Measurements from ENCODE around the gene SPINT3.

Gene SPINT3, protein sequence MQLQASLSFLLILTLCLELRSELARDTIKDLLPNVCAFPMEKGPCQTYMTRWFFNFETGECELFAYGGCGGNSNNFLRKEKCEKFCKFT

DNA sequence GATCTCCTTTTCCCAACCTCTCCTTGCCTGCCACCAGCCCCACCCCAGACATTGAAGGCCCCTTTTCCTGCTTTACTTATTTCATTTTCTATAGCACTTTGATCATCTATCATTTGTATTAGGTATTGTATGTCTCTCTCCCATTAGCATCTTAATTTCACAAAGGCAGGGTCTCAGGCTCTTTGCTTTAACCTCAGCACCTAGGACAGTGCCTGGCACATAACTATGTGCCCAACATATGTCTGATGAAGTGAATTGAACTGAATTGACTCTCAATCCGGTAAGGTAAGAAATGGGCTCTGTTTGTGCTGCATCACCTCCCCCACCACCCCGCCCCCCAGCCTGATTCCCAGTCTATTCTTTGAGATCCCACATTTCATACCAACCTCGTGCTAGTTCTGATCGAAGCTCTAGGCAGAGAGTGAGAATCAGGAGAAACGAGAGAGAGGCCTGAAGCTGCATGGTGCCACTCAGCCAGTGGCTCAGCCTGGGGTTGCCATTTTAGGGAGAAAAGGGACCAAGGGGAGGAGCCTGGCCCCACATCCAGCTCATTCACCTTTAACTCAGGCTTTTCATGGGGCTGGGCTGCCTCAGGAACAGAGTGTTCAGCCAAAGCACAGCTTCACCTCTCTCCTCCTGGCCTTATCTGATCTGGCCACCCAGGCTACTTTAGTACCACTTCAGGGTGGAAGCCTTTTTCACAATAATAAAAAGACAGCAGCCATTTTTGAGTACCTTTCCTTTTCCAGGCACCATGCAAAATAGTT lies at the start of gene SPINT3:
SPINT3 (minus strand) TSS at position 476 of the 767 bp plus-strand sequence; CDS start at position 462, 14 bp downstream.
- DNase-seq (ENCODE audit: low read depth in 1 of 2, low spot score in 1 of 2) = no peak

DNA sequence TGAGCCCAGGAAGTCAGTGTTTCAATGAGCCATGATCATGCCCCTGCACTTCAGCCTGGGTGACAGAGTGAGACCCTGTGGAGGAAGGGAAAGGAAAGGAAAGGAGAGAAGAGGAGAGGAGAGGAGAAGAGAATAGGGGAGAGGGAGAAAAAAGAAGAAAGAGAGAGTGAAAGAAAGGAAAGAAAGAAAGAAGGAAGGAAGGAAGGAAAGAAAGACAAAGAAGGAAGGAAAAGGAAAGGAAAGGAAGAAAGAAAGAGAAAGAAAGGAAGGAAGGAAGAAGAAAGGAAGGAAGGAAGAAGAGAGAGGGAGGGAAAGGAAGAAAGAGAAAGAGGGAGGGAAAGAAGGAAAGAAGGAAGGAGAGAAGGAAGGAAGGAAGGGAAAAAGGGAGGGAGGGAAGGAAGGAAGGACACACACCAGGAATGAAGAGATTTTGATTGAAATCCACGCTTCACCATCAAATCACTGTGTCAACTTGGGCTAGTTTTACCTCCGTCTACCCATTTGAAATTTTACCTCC lies 49.4 kb upstream of the SPINT3 start:
- DNase-seq (ENCODE audit: low read depth in 1 of 2, low spot score in 1 of 2) = no peak

DNA sequence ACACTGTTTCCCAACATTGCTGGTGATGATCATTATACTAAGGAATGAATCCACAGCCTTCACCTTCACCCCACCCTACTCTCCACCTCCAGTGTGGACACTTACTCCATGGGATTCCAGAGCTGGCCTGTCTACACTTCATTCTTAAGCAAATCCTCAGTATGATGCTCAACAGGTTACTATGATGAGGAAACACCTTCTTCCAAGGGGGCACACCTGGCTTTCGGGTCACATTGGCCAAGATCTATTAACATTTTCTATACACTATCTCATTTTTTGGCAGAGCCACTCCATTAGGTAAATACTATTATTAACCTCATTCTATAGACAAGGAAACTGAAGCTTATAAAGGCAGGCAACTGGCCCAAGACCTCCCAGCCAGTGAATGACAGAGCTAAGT lies 39.8 kb upstream of the SPINT3 start:
- no peak for DNase-seq (ENCODE audit: low read depth in 1 of 2, low spot score in 1 of 2)

DNA sequence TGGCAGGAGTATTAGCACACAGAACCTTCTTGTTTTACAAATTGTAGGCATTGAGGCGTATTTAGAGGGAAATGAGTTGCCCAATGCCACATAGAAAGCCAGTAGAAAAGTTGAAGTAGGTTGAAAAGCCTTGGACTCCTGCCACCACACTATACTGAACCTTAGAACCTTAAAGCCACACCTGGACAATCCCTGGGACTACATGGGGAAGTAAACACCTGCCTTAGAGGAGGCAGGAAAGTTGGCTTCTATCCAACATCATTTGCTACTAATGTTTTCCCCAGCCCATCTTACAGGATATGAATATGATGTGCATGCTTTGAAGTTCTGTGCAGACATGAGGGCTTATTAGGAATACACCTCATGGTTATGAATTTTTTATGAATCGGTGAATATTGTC lies 37.0 kb upstream of the SPINT3 start:
- no peak for DNase-seq (ENCODE audit: low read depth in 1 of 2, low spot score in 1 of 2)

DNA sequence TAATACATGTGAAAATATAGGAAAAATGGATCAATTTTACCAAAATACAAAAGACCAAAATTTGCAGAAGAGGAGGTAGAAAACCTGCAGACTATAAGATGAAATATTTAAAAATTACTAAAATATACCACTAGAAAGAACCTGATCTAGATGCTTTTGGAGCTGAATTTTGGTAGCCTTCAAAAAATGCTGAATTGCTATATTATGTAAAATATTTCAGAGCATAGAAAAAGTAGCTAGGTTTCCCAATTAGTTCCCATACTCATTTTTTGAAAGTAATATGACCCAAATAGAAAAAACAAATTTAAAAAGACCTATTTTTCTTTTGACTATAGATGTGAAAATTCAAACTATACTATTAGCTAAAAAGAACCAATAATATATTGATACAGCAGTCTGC lies 35.3 kb upstream of the SPINT3 start:
- DNase-seq (ENCODE audit: low read depth in 1 of 2, low spot score in 1 of 2) = no peak

DNA sequence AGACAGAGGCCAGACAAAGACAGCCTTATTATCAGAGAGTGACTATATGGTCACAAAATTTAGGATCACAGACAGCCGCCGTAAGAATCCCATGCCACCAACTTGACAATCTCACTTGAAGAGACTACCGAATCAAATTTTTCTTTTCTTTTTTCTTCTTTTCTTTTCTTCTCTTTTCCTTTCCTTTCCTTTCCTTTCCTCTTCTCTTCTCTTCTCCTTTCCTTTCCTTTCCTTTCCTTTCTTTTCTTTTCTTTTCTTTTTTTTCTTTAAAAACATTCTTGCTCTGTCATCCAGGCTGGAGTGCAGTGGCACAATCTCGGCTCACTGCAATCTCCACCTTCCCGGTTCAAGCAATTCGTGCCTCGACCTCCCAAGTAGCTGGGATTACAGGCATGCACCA lies 33.0 kb upstream of the SPINT3 start:
- DNase-seq (ENCODE audit: low read depth in 1 of 2, low spot score in 1 of 2) = no peak

DNA sequence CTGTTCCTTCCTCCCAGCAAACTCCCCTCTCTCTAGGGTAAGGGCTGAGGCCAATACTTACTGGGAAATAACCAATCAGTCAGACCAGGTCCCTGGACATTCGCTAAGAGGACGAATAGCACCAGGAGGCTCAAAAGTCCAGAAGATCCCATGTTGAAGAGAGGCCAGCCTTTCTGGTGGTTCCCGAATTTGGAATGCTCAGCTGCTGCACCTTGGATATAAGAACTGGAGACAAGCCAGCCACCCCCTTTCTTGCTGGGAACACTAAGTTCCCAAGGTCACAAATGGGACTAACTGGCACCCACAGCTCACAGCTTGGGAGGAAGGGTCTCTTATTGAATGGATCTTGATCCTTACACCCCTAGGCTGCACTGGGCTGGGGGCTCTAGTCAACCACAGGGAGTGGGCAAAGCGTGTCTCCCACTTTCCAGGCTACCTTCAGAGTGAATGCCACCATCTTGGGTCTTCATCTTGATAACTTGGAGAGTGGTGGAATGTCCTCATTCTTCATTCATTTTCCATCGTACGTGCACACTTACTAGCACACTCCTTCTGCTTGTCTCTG lies 31.9 kb upstream of the SPINT3 start, which contains the start of gene EPPIN:
EPPIN (minus strand) TSS at position 196 of the 565 bp plus-strand sequence; CDS start at position 152, 44 bp downstream.
- DNase-seq (ENCODE audit: low read depth in 1 of 2, low spot score in 1 of 2) = no peak

DNA sequence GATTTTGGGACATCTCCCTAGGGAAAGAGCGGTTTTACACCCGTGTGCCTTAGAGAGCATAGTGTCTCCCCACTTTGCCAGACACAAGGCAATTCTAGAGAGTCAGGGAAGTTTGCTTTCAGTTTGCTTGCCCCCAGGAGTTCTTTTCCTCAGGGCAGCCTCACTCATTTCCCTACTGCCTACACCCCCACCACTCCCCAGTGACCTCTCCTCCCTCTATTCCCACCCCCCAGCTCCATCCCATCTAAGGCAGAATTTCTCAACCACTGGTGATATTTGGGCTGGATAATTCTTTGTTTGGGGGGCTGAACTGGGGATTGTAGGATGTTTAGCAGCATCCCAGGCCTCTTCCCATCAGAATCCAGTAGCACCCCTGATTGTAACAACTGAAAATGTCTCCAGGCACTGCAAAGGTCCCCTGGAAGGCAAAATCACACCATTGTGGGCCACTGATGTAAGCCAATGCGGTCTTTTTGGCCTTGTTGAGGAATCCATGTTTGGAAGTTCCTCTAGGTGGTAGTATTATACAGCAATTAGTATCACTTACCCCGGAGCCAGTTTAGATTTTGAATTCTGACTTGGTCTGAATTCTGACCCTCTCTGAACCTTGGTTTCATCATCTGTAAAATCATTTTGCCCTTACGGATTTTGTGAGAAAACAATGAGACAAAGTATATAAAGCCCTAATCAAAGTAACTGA lies 30.5 kb upstream of the SPINT3 start:
- no peak for DNase-seq (ENCODE audit: low read depth in 1 of 2, low spot score in 1 of 2)

DNA sequence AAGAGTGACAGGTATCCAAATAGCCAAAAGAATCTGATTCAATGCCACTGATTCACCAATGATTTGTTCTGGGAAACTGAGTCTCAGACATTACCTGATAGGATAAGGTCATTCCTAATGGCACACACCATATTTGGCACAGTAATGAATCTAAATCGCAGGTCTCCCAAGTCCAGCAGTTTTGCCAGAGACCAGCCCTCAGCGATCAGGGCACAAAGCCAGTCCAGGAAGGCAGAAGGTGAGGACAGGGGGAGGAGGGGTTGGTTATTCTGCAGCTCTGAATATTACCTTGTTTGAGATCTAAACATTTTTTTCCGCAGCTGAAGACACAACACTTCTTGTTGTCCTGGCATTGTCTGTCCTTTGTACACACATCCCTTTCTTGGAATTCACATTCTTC lies 29.9 kb upstream of the SPINT3 start:
- no peak for DNase-seq (ENCODE audit: low read depth in 1 of 2, low spot score in 1 of 2)

DNA sequence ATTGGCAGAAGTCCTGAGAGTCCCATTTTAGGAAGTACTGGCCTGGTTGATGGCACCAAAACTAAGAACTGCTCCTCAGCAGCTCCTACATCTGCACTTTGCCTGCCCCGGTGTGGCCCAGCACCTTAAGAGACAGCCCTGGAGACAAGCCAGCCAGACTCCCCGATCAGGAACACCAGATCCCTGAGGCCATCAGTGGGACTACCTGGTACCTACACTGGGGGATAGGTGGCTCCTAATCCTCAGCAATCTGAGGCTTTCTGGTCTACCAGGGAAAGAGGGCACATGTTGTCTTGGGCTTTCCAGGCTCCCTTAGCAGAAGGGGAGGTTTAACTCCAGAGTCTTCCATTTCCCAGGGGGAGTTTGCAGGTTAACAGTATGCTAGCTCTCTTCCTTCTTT lies 24.0 kb upstream of the SPINT3 start, which contains the start of gene WFDC6:
WFDC6 (minus strand) TSS at position 101 of the 400 bp plus-strand sequence; CDS start at position 26, 75 bp downstream.
- no peak for DNase-seq (ENCODE audit: low read depth in 1 of 2, low spot score in 1 of 2)

DNA sequence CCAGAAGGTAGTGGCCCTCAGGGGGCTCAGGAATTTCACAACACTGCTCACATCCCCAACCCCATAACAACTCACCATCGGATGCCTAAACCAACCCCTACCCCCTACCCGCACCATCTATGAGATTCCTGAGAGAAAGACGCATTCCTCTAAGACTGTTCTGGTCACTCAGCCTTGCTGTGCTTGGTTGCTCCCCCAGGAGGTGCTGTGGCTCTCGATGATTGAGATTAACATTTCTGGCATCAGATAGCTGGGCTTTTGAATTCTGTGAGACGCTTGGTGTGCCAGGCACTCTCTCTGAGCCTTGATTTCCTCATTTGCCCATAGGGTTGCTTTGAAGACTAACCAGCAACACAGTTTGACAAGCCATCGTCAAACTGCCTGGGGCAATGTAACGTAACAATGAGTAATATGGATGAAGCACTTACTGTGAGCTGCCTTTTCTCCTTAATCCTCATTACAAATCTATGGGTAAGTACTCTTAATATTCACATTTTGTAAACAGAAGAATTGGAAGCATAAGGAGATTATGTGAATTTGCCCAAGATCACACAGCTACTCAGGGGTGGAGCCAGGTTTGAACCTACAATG lies 22.9 kb upstream of the SPINT3 start:
- DNase-seq (ENCODE audit: low read depth in 1 of 2, low spot score in 1 of 2) = no peak

DNA sequence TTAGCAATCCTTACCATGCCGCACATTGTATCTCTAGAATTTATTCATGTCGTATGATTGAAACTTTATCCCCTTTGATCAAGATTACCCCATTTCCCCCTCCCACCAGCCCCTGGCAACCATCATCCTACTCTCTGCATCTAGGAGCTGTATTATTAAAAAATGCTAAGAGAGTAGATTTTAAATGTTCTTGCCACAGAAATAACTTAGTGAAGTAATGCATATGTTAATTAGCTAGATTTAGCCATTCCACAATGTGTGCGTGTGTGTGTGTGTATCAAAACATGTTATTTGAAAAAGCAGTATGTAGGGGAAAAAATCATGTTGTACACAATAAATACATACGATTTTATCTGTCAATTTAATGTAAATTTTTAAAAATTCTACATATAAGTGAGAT lies 11.9 kb upstream of the SPINT3 start:
- no peak for DNase-seq (ENCODE audit: low read depth in 1 of 2, low spot score in 1 of 2)

DNA sequence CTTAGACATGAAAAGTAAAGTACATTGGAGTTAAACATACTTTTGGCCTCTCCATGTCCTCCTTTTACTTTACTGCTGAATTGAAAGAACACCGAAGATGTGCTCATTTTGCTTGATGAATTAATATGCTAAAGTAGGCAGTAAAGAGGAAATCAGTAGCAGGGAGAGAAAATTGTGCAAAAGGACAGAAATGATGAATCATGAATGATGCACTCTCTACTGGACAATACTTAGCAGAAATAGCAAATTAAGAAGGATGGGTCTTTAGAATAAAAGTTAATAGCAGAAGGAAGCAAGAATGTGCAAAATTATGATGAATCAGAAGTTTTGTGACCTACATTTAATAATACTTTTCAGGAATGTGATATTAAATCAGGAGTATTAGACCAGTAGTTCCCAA lies 8.4 kb upstream of the SPINT3 start:
- DNase-seq (ENCODE audit: low read depth in 1 of 2, low spot score in 1 of 2) = no peak

DNA sequence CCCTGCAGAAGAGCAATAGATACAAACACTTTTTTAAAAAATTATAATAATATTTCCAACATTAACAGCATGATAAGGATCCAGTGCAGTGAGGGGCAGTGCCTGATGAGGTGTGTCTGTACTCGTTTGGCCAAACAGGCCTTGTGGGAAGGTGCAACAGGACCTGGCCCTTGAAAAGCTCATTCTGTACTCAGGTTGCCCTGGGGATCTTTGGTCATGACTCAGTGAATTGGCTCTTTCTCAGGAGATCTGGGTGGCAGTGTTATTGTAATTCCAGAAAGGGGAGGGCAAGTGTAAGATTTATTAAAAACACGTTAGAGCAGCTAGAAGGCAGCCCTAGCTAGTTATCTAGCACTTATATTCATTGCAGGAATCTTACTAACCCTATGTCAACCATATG lies 2.9 kb upstream of the SPINT3 start:
- no peak for DNase-seq (ENCODE audit: low read depth in 1 of 2, low spot score in 1 of 2)

DNA sequence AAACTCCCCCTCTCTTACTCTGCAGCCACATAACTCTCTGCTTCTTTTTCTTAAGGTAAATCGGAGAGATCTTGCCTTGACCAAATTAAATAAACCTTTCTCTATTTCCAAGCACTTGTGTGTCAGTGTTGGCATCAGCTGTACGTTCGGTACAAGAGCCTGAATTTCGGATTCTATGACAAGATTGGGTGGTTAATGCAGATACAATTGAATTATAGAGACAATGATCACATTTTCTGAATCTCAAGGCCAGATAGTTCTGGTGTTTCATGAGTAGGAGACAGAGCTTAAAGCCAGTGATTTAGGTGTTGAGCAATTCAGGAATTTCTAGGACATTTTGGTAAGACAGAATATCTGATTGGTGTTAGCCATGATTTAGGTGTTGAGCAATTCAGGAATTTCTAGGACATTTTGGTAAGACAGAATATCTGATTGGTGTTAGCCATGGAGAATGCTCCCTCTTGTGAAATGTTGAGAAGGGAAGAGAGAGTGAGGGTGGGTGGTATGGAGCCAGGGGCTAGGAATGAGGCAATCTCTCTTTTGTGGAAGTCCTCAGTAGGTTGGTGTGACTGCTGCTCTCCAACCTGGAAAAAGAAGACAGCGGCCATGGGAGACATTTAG lies 5.1 kb downstream of the SPINT3 start:
- DNase-seq (ENCODE audit: low read depth in 1 of 2, low spot score in 1 of 2) = no peak

DNA sequence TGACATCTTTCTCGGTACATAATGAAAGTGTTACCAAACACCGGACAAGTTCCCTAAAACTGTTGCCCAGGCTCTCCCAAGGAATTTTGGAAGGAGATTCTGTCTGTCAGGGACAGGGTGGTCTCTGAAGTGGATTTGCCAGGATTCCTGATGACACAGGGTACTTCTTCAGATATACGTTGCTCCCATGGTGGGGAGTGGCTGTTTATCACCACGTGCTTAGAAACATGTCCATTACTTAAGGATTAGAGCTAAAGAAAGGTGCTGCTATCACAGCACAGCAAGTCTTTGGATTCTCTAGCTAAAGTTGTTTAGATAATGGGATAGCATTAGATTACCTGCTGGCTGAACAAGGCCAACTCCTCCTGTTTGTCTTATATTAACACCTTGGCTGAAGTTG lies 6.3 kb downstream of the SPINT3 start:
- no peak for DNase-seq (ENCODE audit: low read depth in 1 of 2, low spot score in 1 of 2)

DNA sequence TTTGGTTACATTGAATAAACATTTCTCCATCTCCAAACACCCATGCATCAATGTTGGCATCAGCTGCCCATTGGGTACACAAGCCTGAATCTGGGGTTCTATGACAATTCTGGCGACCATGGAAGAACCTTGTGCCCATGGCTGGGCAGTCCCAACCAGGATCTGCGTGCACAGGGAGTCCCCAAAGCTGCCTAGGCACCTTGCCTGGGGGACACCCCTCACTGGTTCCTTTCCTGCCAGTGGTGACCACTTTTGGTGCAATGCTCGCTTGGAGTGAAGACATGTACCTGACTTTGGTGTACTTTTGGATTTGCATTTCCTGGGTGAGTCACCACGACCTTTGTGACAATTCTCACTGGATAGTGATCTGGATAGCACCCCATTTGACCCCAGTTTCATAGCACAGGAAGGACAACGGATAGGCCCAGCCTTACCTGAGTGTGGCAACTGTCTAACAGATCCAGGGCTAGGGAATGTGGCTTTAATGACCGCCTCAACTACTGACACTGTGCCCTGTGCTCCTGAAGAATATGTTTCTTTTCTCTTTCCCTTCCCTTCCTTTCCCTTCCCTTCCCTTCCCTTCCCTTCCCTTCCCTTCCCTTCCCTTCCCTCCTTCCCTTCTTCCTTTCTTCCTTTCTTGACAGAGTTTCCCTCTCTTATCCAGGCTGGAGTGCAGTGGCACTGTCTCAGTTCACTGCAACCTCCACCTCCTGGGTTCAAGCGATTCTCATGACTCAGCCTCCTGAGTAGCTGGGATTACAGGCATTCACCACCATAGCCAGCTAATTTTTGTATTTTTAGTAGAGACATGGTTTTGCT lies 7.1 kb downstream of the SPINT3 start:
- DNase-seq (ENCODE audit: low read depth in 1 of 2, low spot score in 1 of 2) = no peak

DNA sequence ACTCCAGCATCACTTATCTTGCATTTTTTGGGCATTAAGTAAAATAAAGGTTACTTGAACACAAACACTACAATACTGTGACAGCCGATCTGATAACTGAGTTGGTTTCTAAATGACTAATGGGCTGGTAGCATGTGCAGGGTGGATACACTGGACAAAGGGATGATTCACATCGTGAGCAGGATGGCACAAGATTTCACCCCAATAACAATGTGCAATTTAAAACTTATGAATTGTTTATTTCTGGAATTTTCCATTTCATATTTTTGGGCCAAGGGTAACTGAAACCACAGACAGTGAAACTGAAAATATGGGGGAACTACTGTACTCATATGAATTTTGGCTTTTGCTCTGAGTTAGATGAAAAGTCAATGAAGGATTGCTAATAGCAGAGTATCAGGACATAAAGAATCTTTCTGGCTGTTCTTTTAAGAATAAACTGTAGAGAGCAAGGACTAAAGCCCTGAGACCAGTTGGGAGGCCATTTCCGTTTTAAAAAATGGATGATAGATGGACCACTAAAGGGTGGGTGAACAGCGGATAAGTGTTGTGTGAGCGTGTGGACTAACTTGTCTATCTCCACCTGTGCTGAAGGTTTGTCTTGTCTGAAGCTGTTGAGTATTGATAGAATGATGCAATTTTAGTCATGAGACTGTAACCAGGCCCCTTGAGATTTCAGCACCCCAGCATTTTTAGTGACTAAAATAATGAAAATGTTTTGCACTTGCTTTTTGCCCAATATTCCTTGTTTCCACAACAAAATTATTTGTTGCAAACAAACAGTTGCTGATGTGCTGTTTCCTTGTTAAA lies 8.2 kb downstream of the SPINT3 start:
- DNase-seq (ENCODE audit: low read depth in 1 of 2, low spot score in 1 of 2) = no peak

DNA sequence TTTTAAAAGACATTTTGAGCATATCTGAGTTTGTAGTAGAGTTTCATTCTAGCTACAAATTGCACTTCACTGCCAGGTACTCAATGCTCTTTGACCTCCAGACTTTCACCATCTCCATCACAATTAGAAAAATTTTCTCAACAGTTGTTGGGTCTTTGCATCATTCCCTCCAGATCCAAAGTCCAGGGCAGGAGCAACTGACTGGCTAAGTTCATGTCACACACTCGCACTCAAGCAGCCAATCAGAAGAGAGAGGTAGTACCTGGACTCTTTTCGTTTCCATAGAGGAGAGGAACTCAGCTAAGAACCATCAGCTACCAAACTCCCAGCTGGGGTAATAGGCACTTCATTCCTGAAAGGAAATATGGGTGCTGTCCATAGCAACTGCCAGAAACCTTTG lies 9.0 kb downstream of the SPINT3 start:
- DNase-seq (ENCODE audit: low read depth in 1 of 2, low spot score in 1 of 2) = no peak
